Measurements from ENCODE around the gene BLMH. TPM values are rescaled to one million over a fixed set of nuclear protein-coding genes. Genes with fewer than 3 reads are reported as not detected.
"Not testable (repeated sequence)": the region's sequence is repeated elsewhere in the genome, so short reads cannot be mapped to it uniquely, and the experiment has no call there.

BLMH gene
- total and polyA plus RNA-seq, 4 donors: 4.2 to 17.5 (median 12.9) TPM

DNA sequence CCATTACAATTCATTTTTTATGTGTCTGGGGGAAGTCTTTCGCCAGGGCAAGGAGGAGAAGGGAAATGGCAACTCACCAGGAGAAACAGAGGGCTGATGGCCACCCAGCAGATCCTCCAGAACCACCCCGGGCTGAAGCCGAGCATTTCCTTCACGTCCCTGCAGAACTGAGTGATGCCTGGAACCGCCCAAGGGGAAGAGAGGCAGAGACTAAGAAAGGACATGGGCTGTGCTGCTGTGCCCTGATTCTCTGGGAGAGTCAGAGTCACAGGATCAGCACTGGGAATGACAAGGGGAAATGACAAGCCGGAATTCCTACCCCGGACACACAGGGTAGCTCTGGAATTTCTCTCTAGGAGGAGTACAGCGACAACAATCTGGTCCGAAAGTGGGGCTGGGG, 84.1 kb downstream of the BLMH start:
- TF ChIP-seq EGR1 (IDR thresholded peaks at IDR 0.05; ENCODE audit: low read depth in 2 of 2): no peak
- no peak for TF ChIP-seq NR2F2 (IDR thresholded peaks at IDR 0.05)
- H3K27ac ChIP-seq (ENCODE audit: low read depth in 1 of 2, low read length in 2 of 2): no peak overlapping the region
- H3K27me3 ChIP-seq (ENCODE audit: control insufficient read depth in 4 of 4, insufficient read depth in 4 of 4, low read length in 3 of 4): no peaks in the 10 kb centered on the region
- no peak overlapping the region for H3K9ac ChIP-seq (ENCODE audit: low read depth in 1 of 2, low read length in 2 of 2)
- no peaks in the 10 kb centered on the region for H3K4me1 ChIP-seq (ENCODE audit: control insufficient read depth in 4 of 4, insufficient read depth in 4 of 4, low read length in 3 of 4)
- no peaks in the 10 kb centered on the region for H3K36me3 ChIP-seq (ENCODE audit: control insufficient read depth in 4 of 4, insufficient read depth in 3 of 4, low read depth in 1 of 4, low read length in 3 of 4)
- WGBS: 81% methylated on average over 9 of the region's 9 CpGs
- H3K4me3 ChIP-seq (ENCODE audit: low read depth in 1 of 3, low read length in 3 of 3): no peak overlapping the region
- no peak for DNase-seq (ENCODE audit: low spot score)
- no peaks in the 10 kb centered on the region for H3K9me3 ChIP-seq (ENCODE audit: control insufficient read depth in 4 of 4, low read length in 3 of 4)

GRCh38 chr17:30203471-30203981, 88.2 kb downstream of the BLMH start:
- Histone ChIP-seq H3K27me3 (ENCODE audit: control insufficient read depth in 4 of 4, insufficient read depth in 4 of 4, low read length in 3 of 4) (no peaks in the 10 kb centered on the region), H3K4me3 (ENCODE audit: low read depth in 1 of 3, low read length in 3 of 3) (no peak overlapping the region), H3K4me1 (ENCODE audit: control insufficient read depth in 4 of 4, insufficient read depth in 4 of 4, low read length in 3 of 4) (no peaks in the 10 kb centered on the region), H3K27ac (ENCODE audit: low read depth in 1 of 2, low read length in 2 of 2) (no peak overlapping the region), H3K9ac (ENCODE audit: low read depth in 1 of 2, low read length in 2 of 2) (no peak overlapping the region), H3K36me3 (ENCODE audit: control insufficient read depth in 4 of 4, insufficient read depth in 3 of 4, low read depth in 1 of 4, low read length in 3 of 4) (no peaks in the 10 kb centered on the region), H3K9me3 (ENCODE audit: control insufficient read depth in 4 of 4, low read length in 3 of 4) (no peaks in the 10 kb centered on the region)
- 90% methylated on average over 6 of the region's 6 CpGs for WGBS
- DNase-seq (ENCODE audit: low spot score): no peak
- TF ChIP-seq JUND (IDR thresholded peaks at IDR 0.05) (no peak), SP1 (IDR thresholded peaks at IDR 0.05) (no peak)

DNA sequence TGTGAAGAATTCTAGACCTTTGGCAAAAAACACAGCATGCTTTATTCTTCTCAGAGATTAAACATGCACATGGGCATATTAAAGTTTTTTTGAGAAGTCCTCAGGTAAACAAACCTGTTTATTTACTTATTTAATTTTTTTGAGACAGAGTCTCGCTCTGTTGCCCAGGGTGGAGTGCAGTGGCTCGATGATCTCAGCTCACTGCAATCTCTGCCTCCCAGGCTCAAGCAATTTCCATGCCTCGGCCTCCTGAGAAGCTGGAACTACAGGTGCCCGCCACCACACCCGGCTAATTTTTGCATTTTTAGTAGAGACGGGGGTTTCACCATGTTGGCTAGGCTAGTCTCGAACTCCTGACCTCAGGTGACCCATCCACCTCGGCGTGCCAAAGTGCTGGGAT, 91.1 kb downstream of the BLMH start:
- not testable (repeated sequence) for H3K27ac ChIP-seq (ENCODE audit: low read depth in 1 of 2, low read length in 2 of 2); H3K9ac ChIP-seq (ENCODE audit: low read depth in 1 of 2, low read length in 2 of 2); H3K4me3 ChIP-seq (ENCODE audit: low read depth in 1 of 3, low read length in 3 of 3); H3K36me3 ChIP-seq (ENCODE audit: control insufficient read depth in 4 of 4, insufficient read depth in 3 of 4, low read depth in 1 of 4, low read length in 3 of 4); H3K4me1 ChIP-seq (ENCODE audit: control insufficient read depth in 4 of 4, insufficient read depth in 4 of 4, low read length in 3 of 4); H3K27me3 ChIP-seq (ENCODE audit: control insufficient read depth in 4 of 4, insufficient read depth in 4 of 4, low read length in 3 of 4); H3K9me3 ChIP-seq (ENCODE audit: control insufficient read depth in 4 of 4, low read length in 3 of 4); DNase-seq (ENCODE audit: low spot score)
- 84% methylated on average over 9 of the region's 9 CpGs for WGBS

- Histone ChIP-seq H3K4me3 (ENCODE audit: low read depth in 1 of 3, low read length in 3 of 3) (no peak overlapping the region), H3K9ac (ENCODE audit: low read depth in 1 of 2, low read length in 2 of 2) (no peak overlapping the region), H3K27me3 (ENCODE audit: control insufficient read depth in 4 of 4, insufficient read depth in 4 of 4, low read length in 3 of 4) (no peaks in the 10 kb centered on the region), H3K9me3 (ENCODE audit: control insufficient read depth in 4 of 4, low read length in 3 of 4) (no peaks in the 10 kb centered on the region), H3K36me3 (ENCODE audit: control insufficient read depth in 4 of 4, insufficient read depth in 3 of 4, low read depth in 1 of 4, low read length in 3 of 4) (no peaks in the 10 kb centered on the region), H3K27ac (ENCODE audit: low read depth in 1 of 2, low read length in 2 of 2) (no peak overlapping the region), H3K4me1 (ENCODE audit: control insufficient read depth in 4 of 4, insufficient read depth in 4 of 4, low read length in 3 of 4) (no peaks in the 10 kb centered on the region)
- 84% methylated on average over 10 of the region's 10 CpGs for WGBS
- DNase-seq (ENCODE audit: low spot score): no peak
- TF ChIP-seq HNF4A (conservative IDR thresholded peaks at IDR 0.05): no peak
- TF ChIP-seq, protein P1, sequence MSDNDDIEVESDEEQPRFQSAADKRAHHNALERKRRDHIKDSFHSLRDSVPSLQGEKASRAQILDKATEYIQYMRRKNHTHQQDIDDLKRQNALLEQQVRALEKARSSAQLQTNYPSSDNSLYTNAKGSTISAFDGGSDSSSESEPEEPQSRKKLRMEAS (IDR thresholded peaks at IDR 0.05): no peak
- no peak for TF ChIP-seq FOXA1 (IDR thresholded peaks at IDR 0.05)
- no peak for TF ChIP-seq RAD21 (IDR thresholded peaks at IDR 0.05)
- no peak for TF ChIP-seq ATF3 (IDR thresholded peaks at IDR 0.05)
- no peak for TF ChIP-seq RXRA (IDR thresholded peaks at IDR 0.05)
- no peak for TF ChIP-seq JUND (IDR thresholded peaks at IDR 0.05)
- no peak for TF ChIP-seq EGR1 (IDR thresholded peaks at IDR 0.05; ENCODE audit: low read depth in 2 of 2)
- TF ChIP-seq TAF1 (conservative IDR thresholded peaks at IDR 0.05): no peak
- no peak for TF ChIP-seq YY1 (IDR thresholded peaks at IDR 0.05)
- TF ChIP-seq CTCF (IDR thresholded peaks at IDR 0.05; ENCODE audit: low read depth, low read length, missing input control): no peak
- no peak for TF ChIP-seq FOXA2 (IDR thresholded peaks at IDR 0.05)
- no peak for TF ChIP-seq NR2F2 (IDR thresholded peaks at IDR 0.05)
- no peak for TF ChIP-seq ZBTB33 (IDR thresholded peaks at IDR 0.05)
These were observed 91.6 kb downstream of the BLMH start for GRCh38 chr17:30200106-30200505.
